Common myeloid progenitor, CD34-positive (primary cell): ENCODE results near the gene PNMA6E.

Experiments used
- CTCF ChIA-PET: fragments of 350-600 bp; sonication (Branson Sonifier 250); formaldehyde crosslinking; loops from one replicate; lab custom pipeline; 2021; ENCODE audit warnings: antibody characterized with exemption; lab: Charles Lee
- POLR2A ChIA-PET: fragments of 350-600 bp; sonication (Branson Sonifier 250); formaldehyde crosslinking; loops from one replicate; lab custom pipeline; 2021; ENCODE audit warnings: antibody characterized with exemption; lab: Charles Lee
- DNase-seq, 3 donors: peaks; one replicate each; pipeline versions ENCODE4 v3.0.0 to v3.0.0-alpha.2; 2013
- H3K27ac ChIP-seq, 2 experiments: 1 replicate in 1 of 2; 2 replicates in 1 of 2; pipeline ENCODE4 v1.7.0; 2013; ENCODE audit warnings: inconsistent platforms in 2 of 2, low read length in 2 of 2, mild to moderate bottlenecking in 2 of 2, low read depth in 1 of 2, moderate library complexity in 1 of 2; ENCODE audit not compliant: severe bottlenecking in 2 of 2, insufficient read depth in 1 of 2, poor library complexity in 1 of 2
- H3K27me3 ChIP-seq, 5 experiments: replicated peaks in 2 of 5; 1 replicate in 3 of 5; 2 replicates in 2 of 5; pipeline versions ENCODE4 v1.6.1 to v1.7.0; 2013; ENCODE audit warnings: low read length in 4 of 5, mild to moderate bottlenecking in 2 of 5, moderate library complexity in 2 of 5, inconsistent platforms in 1 of 5; ENCODE audit not compliant: insufficient read depth in 5 of 5, control insufficient read depth in 4 of 5
- H3K36me3 ChIP-seq, 4 experiments: 1 replicate in 2 of 4; 2 replicates in 2 of 4; pipeline versions ENCODE4 v1.6.1 to v1.7.0; 2013; ENCODE audit warnings: low read length in 3 of 4, control low read depth in 1 of 4, mild to moderate bottlenecking in 1 of 4; ENCODE audit not compliant: control insufficient read depth in 4 of 4, insufficient read depth in 4 of 4
- H3K4me1 ChIP-seq, 4 experiments: 1 replicate in 3 of 4; 2 replicates in 1 of 4; pipeline versions ENCODE4 v1.6.1 to v1.7.1; 2013; ENCODE audit warnings: low read length in 3 of 4, mild to moderate bottlenecking in 3 of 4, control low read depth in 1 of 4, inconsistent platforms in 1 of 4, moderate library complexity in 1 of 4; ENCODE audit not compliant: control insufficient read depth in 4 of 4, insufficient read depth in 4 of 4; ENCODE audit errors: control extremely low read depth in 1 of 4
- H3K4me3 ChIP-seq, 7 experiments: 1 replicate in 4 of 7; 2 replicates in 3 of 7; pipeline versions ENCODE4 v1.5.1 to v1.7.0; 2013; ENCODE audit warnings: mild to moderate bottlenecking in 7 of 7, low read length in 6 of 7, moderate library complexity in 6 of 7, inconsistent platforms in 2 of 7, low read depth in 2 of 7, control low read depth in 1 of 7; ENCODE audit not compliant: insufficient read depth in 4 of 7, control insufficient read depth in 1 of 7; ENCODE audit errors: extremely low read depth in 1 of 7
- H3K9me3 ChIP-seq, 5 experiments: 1 replicate in 4 of 5; 2 replicates in 1 of 5; pipeline versions ENCODE4 v1.6.1 to v1.7.1; 2013; ENCODE audit warnings: low read length in 4 of 5, mild to moderate bottlenecking in 2 of 5, inconsistent platforms in 1 of 5, low read depth in 1 of 5, moderate library complexity in 1 of 5; ENCODE audit not compliant: control insufficient read depth in 4 of 5, insufficient read depth in 2 of 5; ENCODE audit errors: control extremely low read depth in 1 of 5
- WGBS: methylation state at CpG from one replicate; pipeline ENCODE4 v1.1.5; 2013; ENCODE audit not compliant: insufficient coverage; 5-methylcytosine and 5-hydroxymethylcytosine counted together

The PNMA6E gene

GRCh38 chrX:153443476-153444332 lies 42.6 kb upstream of the PNMA6E start:
- DNase-seq = no peak
- POLR2A ChIA-PET = no interaction called here

GRCh38 chrX:153442463-153442862 lies 41.3 kb upstream of the PNMA6E start:
- H3K36me3 ChIP-seq = no peaks in the 10 kb centered on the region
- H3K4me3 ChIP-seq = no peak overlapping the region
- ChIA-PET CTCF (no interaction called here), POLR2A (no interaction called here)
- H3K27ac ChIP-seq = no peak overlapping the region
- peaks cover 0 to 4% (median 0%) of the 10 kb centered on the region in 5 experiments for H3K9me3 ChIP-seq
- H3K27me3 ChIP-seq = peaks cover 0 to 3% (median 0%) of the 10 kb centered on the region in 5 experiments
- peaks cover 0 to 5% (median 0%) of the 10 kb centered on the region in 4 experiments for H3K4me1 ChIP-seq
- no peak for DNase-seq
- WGBS = 97% methylated on average over 5 of the region's 5 CpGs

More at GRCh38 chrX:153443476-153444332, 42.6 kb upstream of the PNMA6E start:
- Histone ChIP-seq H3K27me3 (peaks cover 0 to 2% (median 0%) of the 10 kb centered on the region in 5 experiments), H3K9me3 (peaks cover 0 to 4% (median 0%) of the 10 kb centered on the region in 5 experiments), H3K4me3 (no peak overlapping the region), H3K27ac (no peak overlapping the region), H3K36me3 (no peaks in the 10 kb centered on the region), H3K4me1 (peaks cover 0 to 5% (median 0%) of the 10 kb centered on the region in 4 experiments)
- CTCF ChIA-PET = interaction anchor here (1.5 kb wide), 1 partner anchor 18 kb away, joined by 3 read pairs; no protein-coding TSS in a partner anchor
- 87% methylated on average over 19 of the region's 25 CpGs for WGBS

- H3K4me3 ChIP-seq = no peak overlapping the region
- DNase-seq = no peak
- no peak overlapping the region for H3K27ac ChIP-seq
- no peaks in the 10 kb centered on the region for H3K36me3 ChIP-seq
- ChIA-PET POLR2A (no interaction called here), CTCF (no interaction called here)
- peaks cover 0 to 4% (median 0%) of the 10 kb centered on the region in 5 experiments for H3K9me3 ChIP-seq
- WGBS = 94% methylated on average over 8 of the region's 9 CpGs
- peaks cover 0 to 3% (median 0%) of the 10 kb centered on the region in 5 experiments for H3K27me3 ChIP-seq
- peaks cover 0 to 5% (median 0%) of the 10 kb centered on the region in 4 experiments for H3K4me1 ChIP-seq
Observed at GRCh38 chrX:153441981-153442380, 40.8 kb upstream of the PNMA6E start.

GRCh38 chrX:153441296-153441695 lies 40.1 kb upstream of the PNMA6E start:
- no peak for DNase-seq
- Histone ChIP-seq H3K27me3 (peaks cover 0 to 3% (median 0%) of the 10 kb centered on the region in 5 experiments), H3K4me1 (peaks cover 0 to 2% (median 0%) of the 10 kb centered on the region in 4 experiments), H3K4me3 (no peak overlapping the region), H3K27ac (no peak overlapping the region), H3K36me3 (no peaks in the 10 kb centered on the region), H3K9me3 (peaks cover 0 to 4% (median 0%) of the 10 kb centered on the region in 5 experiments)
- 93% methylated on average over 5 of the region's 7 CpGs for WGBS
- POLR2A ChIA-PET = no interaction called here
- CTCF ChIA-PET = no interaction called here

GRCh38 chrX:153440556-153441135 lies 39.5 kb upstream of the PNMA6E start:
- CTCF ChIA-PET = no interaction called here
- WGBS = 84% methylated on average over 11 of the region's 13 CpGs

GRCh38 chrX:153439977-153440376 lies 38.8 kb upstream of the PNMA6E start:
- ChIA-PET CTCF (interaction anchor here (0.9 kb wide), 1 partner anchor 498 kb away, joined by 3 read pairs; no protein-coding TSS in a partner anchor), POLR2A (no interaction called here)
- Histone ChIP-seq H3K36me3 (no peaks in the 10 kb centered on the region), H3K27ac (no peak overlapping the region), H3K9me3 (peaks cover 0 to 4% (median 0%) of the 10 kb centered on the region in 5 experiments), H3K27me3 (peaks cover 0 to 3% (median 0%) of the 10 kb centered on the region in 5 experiments), H3K4me3 (no peak overlapping the region), H3K4me1 (no peaks in the 10 kb centered on the region)
- no peak for DNase-seq
- 100% methylated on average over 4 of the region's 4 CpGs for WGBS

More at GRCh38 chrX:153440556-153441135, 39.5 kb upstream of the PNMA6E start:
- POLR2A ChIA-PET = no interaction called here
- no peak overlapping the region for H3K27ac ChIP-seq
- no peak overlapping the region for H3K4me3 ChIP-seq
- H3K36me3 ChIP-seq = no peaks in the 10 kb centered on the region
- H3K27me3 ChIP-seq = peaks cover 0 to 3% (median 0%) of the 10 kb centered on the region in 5 experiments
- DNase-seq = no peak
- H3K4me1 ChIP-seq = peaks cover 0 to 2% (median 0%) of the 10 kb centered on the region in 4 experiments
- H3K9me3 ChIP-seq = peaks cover 0 to 4% (median 0%) of the 10 kb centered on the region in 5 experiments
